HFFc6 (cell line): ENCODE measurements around the gene CCL24. TPM values are rescaled to one million over a fixed set of nuclear protein-coding genes. Genes with fewer than 3 reads are reported as not detected.
"Not testable (repeated sequence)": the region's sequence is repeated elsewhere in the genome, so short reads cannot be mapped to it uniquely, and the experiment has no call there.

ENCODE experiments used
- DNase-seq: peaks from one replicate; pipeline ENCODE4 v3.0.0-alpha.2; 2018
- H3K27ac Mint-ChIP-seq: 2 replicates; pipeline ENCODE4 v1.8.0; 2020; ENCODE audit warnings: mild to moderate bottlenecking, mixed read lengths
- H3K27me3 Mint-ChIP-seq: 2 replicates; pipeline ENCODE4 v1.8.0; 2021; ENCODE audit warnings: mild to moderate bottlenecking, moderate library complexity, mixed read lengths; ENCODE audit not compliant: insufficient read depth
- H3K36me3 Mint-ChIP-seq: 2 replicates; pipeline ENCODE4 v1.8.0; 2021; ENCODE audit warnings: low read depth, mixed read lengths
- H3K4me1 Mint-ChIP-seq: 2 replicates; pipeline ENCODE4 v1.8.0; 2020; ENCODE audit warnings: low read depth, mixed read lengths
- H3K4me3 Mint-ChIP-seq: 2 replicates; pipeline ENCODE4 v1.8.0; 2020; ENCODE audit warnings: mild to moderate bottlenecking, moderate library complexity, mixed read lengths
- H3K9me3 Mint-ChIP-seq: 2 replicates; pipeline ENCODE4 v1.8.0; 2020; ENCODE audit warnings: mild to moderate bottlenecking, mixed read lengths
- CTCF ChIP-seq: fragments of 200-600 bp; sonication (generic); IDR thresholded peaks from 2 replicates; pipeline ENCODE4 v1.5.0; 2021; ENCODE audit warnings: antibody characterized with exemption, mild to moderate bottlenecking
- long read RNA-seq: library from polyadenylated mRNA; unstranded; transcript quantifications from one replicate; pipeline ENCODE4 v2.0.0, GENCODE V29; 2019
- total RNA-seq, 6 experiments: library from RNA; stranded (reverse); fragmentation: NEBNext Ultra II Directional; extraction: Animal tissue kit (Norgen Biotek cat#: 25700); gene quantifications; 2 replicates in 1 of 6; 3 replicates in 5 of 6; pipeline ENCODE4 v1.2.3, GENCODE V29; 2021

Gene CCL24
- not detected for total RNA-seq
- long read RNA-seq = 0 reads

- Mint-ChIP-seq H3K4me1 (peaks cover 11% of the 10 kb centered on the region), H3K27me3 (peaks cover 12% of the 10 kb centered on the region), H3K9me3 (no peaks in the 10 kb centered on the region), H3K36me3 (no peaks in the 10 kb centered on the region), H3K4me3 (peak within 1 kb of the TSS; percentile 14; the same call in 1 of the 2 replicates), H3K27ac (no peak within 1 kb of the TSS)
- no peak for TF ChIP-seq CTCF
- no peak for DNase-seq
Observed at GRCh38 chr7:75813781-75814236, at the start of gene CCL24. Gene CCL24 (minus strand): TSS chr7:75813806. CDS start chr7:75813715, 91 bp downstream.

- no peak for DNase-seq
- no peak for TF ChIP-seq CTCF
- no peak overlapping the region for H3K4me3 Mint-ChIP-seq
- H3K27me3 Mint-ChIP-seq = peaks cover 24% of the 10 kb centered on the region
- H3K27ac Mint-ChIP-seq = no peak overlapping the region
- no peaks in the 10 kb centered on the region for H3K36me3 Mint-ChIP-seq
- H3K4me1 Mint-ChIP-seq = peaks cover 10% of the 10 kb centered on the region
- no peaks in the 10 kb centered on the region for H3K9me3 Mint-ChIP-seq
Observed at GRCh38 chr7:75861636-75862035, 48.0 kb upstream of the CCL24 start.

GRCh38 chr7:75858410-75858809 is 44.8 kb upstream of the CCL24 start:
- Mint-ChIP-seq H3K9me3 (no peaks in the 10 kb centered on the region), H3K27me3 (peaks cover 18% of the 10 kb centered on the region), H3K4me1 (no peaks in the 10 kb centered on the region), H3K27ac (no peak overlapping the region), H3K36me3 (no peaks in the 10 kb centered on the region), H3K4me3 (no peak overlapping the region)
- DNase-seq = no peak
- TF ChIP-seq CTCF = no peak

- no peaks in the 10 kb centered on the region for H3K4me1 Mint-ChIP-seq
- no peaks in the 10 kb centered on the region for H3K9me3 Mint-ChIP-seq
- H3K4me3 Mint-ChIP-seq = no peak overlapping the region
- DNase-seq = no peak
- H3K27ac Mint-ChIP-seq = no peak overlapping the region
- peaks cover 15% of the 10 kb centered on the region for H3K27me3 Mint-ChIP-seq
- H3K36me3 Mint-ChIP-seq = no peaks in the 10 kb centered on the region
- no peak for TF ChIP-seq CTCF
Observed at GRCh38 chr7:75856536-75856935, 42.9 kb upstream of the CCL24 start.

GRCh38 chr7:75854813-75855345 is 41.3 kb upstream of the CCL24 start:
- H3K4me1 Mint-ChIP-seq, H3K4me3 Mint-ChIP-seq, DNase-seq, H3K27ac Mint-ChIP-seq, H3K36me3 Mint-ChIP-seq, H3K9me3 Mint-ChIP-seq: not testable (repeated sequence)
- peaks cover 14% of the 10 kb centered on the region for H3K27me3 Mint-ChIP-seq

GRCh38 chr7:75854233-75854632 is 40.6 kb upstream of the CCL24 start:
- H3K4me1 Mint-ChIP-seq = no peaks in the 10 kb centered on the region
- no peak overlapping the region for H3K4me3 Mint-ChIP-seq
- H3K27me3 Mint-ChIP-seq = peaks cover 14% of the 10 kb centered on the region
- no peak overlapping the region for H3K27ac Mint-ChIP-seq
- H3K36me3 Mint-ChIP-seq = no peaks in the 10 kb centered on the region
- TF ChIP-seq CTCF = no peak
- no peaks in the 10 kb centered on the region for H3K9me3 Mint-ChIP-seq
- DNase-seq = peak; percentile 46
